ENCODE results near the gene ELAVL2.

The ELAVL2 gene

GRCh38 chr9:23721466-23721865 is 104.6 kb downstream of the ELAVL2 start:
- no peak for DNase-seq

GRCh38 chr9:23717505-23717904 is 108.5 kb downstream of the ELAVL2 start:
- no peak for DNase-seq

DNA sequence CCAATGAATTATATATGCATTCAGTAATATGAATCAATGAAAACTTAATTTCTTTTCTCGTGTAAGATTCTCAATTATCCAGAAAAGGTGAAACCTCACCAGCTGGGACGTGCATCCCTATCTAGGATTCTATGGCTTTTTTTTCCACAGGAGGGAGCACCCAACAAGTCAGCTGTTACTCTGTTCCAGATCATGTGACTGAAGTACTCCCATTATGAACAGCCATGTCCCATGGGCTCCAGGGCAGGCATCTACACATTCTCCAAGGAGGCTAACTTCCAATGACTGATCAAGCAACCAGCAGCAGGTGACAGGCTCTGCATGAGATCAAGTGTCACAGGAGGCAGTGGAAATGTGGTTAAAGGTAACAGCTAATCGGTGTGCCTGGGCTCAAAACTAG is 118.8 kb downstream of the ELAVL2 start:
- DNase-seq, result no peak

- DNase-seq, result no peak
Measured at GRCh38 chr9:23702311-23702922, 123.6 kb downstream of the ELAVL2 start.

DNA sequence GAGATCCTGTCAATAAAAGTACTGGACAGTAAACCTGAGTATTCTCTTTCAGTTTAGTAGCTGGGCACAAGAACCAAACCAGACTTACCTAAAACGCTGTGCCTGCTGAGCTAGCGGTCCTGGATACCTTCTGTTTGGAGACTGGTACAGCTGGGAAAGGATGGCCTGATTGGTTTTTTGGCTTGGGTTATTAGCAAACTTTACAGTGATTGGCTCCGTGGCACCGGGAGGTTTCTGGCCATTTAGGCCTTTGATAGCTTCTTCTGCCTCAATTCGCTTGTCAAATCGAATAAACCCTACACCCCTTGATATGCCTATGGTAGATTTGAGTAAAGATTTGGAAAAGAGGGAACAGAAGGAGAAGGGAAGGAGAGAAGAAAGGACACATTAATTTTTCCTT is 124.7 kb downstream of the ELAVL2 start:
- no peak for DNase-seq

- DNase-seq, result no peak
Measured at GRCh38 chr9:23700359-23700758, 125.7 kb downstream of the ELAVL2 start.

- no peak for DNase-seq
Measured at GRCh38 chr9:23698161-23698560, 127.9 kb downstream of the ELAVL2 start.

GRCh38 chr9:23695572-23695971 is 130.5 kb downstream of the ELAVL2 start:
- DNase-seq, result no peak

DNA sequence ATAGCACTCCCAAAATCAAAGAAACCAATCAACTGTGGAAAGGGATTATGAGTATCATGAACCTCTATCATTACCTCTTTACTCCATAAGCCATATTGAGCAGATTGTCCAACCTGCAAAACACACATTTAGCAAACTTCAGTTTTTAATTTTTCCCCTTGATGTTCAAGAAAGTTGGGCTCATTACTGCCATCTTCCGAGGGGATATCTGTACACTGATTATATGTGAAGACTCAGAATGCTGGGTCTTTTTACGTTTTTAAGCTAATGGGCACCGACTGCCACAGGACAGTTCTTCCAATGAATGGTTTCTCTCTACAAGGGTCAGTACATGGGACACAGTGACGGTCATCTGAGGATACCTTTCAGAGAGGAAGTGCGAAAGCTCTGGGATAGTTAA is 132.7 kb downstream of the ELAVL2 start:
- DNase-seq, result no peak

DNA sequence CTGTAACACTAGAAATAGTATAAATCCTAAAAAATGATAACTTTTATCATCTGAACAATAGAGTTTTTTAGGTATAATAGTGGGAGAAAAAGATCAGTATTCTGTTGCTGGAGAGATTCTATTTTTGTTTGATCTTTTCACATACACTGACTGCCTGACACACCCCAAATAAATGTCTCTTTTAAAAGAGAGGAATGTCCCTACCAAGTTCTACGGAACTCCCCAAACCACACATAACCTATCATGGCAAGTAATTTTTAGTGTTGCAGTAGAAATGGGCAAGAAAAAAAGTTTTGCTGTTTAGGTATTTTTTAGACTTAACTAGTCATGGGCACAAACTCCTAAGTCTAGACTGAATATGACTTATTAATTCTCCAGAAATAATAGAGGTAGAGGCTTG is 139.1 kb downstream of the ELAVL2 start:
- DNase-seq, result no peak

- DNase-seq, result no peak
Measured at GRCh38 chr9:23686257-23686656, 139.8 kb downstream of the ELAVL2 start.

DNA sequence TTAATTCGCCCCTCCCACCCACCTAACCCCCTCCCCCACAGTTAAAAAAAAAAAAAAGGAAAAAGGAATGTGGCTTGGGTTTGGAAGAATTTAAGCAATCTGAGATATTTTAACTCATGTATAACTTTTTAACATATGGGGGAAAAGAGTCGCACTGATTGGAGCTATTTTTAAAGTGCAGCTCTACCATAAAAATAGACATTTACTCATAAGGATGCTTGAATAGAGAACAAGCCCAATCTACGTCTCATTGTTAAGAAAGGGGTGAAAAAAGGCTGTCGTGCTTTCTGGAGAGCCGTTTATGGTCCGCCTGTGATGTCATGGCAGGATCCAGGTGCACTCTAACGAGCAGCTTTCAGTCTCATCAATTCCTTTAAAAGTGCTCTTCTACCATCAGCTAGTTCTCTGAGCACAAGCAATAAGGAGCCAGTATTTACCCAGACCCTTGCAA is 142.4 kb downstream of the ELAVL2 start:
- DNase-seq, result no peak

DNA sequence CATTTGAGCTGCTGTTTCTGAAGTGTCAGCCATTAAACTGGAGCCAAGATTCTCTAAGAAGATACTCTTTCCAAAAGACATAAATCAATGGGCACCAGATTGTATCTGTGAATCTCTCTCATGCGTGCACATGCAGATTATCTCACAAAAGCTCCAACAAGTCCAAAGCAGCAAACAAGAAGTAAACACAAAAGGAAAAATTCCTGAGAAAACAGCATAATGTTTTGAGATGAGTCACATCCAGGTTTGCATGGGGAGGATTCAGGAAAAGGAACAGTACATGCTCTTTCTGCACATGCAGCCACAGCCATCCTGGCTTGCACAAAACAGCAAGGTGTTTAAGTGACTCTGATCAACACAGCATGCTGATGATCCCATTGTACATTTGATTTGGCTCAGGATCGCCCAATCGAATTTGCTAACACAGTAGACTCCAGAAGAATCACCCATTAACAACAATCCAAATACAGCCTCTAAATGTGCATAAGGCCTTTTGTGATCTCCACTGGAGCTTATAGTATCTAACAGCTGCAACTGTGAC is 143.1 kb downstream of the ELAVL2 start:
- no peak for DNase-seq

GRCh38 chr9:23682352-23682751 is 143.7 kb downstream of the ELAVL2 start:
- DNase-seq, result no peak

GRCh38 chr9:23677446-23677845 is 148.6 kb downstream of the ELAVL2 start:
- no peak for DNase-seq

DNA sequence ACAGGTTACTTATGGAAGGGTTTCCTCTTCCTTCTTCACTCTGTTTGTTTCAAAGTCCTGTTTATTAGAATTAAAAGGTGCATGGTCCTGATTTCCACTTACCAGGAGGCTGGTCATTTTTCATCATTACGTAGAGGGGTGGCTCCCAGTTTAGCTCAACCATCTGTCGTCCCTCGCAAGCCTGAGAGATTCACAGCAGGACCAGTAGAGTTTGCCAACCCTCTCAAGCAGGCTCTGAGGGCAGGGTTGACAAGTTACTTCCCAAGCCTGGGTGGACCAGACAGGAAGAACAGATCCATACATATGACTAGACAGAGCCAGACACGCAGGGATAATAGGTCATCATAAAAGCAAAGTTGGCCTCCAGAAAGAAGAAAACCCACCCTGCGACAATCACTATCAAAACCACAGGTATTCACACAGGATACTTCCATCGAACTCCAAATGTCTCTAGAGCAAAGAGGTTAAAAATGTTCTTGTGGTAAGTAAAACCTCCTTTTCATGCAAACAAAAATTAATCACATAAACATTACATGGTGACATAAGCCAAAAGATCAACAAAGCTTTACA is 151.9 kb downstream of the ELAVL2 start:
- DNase-seq, result no peak

DNA sequence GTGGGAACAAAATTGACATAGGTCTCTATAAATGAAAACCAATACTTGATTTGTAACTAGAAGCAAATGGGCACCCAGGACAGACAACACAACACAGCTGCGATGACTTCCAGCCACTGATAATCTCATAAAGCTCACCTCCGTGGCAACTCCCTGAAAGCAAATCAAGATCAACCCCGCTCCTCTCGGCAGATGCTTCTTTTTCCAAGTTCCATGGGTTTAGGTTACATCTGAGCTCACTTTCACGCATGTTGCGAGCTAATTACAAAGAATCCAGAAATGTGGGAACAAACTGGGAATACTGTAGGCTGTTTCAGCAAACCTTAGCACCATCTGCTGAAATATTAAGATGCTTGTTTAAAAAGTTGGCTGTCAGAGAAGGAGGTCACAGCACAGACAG is 153.9 kb downstream of the ELAVL2 start:
- DNase-seq, result no peak

DNA sequence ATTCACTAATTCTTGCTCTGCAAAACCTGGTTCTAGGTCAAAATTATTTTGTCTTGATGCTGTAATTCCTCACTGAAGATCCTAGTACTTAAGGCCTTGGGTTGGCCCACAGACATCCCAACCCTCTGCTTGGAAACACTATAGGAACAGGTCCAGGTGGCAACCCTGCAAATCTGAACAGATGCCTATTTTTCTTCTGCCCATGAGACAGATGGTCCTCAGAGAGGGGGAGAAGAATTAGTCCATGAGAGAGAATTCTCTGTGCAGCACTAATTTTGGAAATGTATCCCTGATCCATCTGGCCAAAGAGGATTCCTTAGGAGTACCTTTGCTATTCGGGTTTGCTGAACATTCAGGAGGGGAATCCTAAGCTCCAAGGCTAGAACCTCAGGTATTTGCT is 156.3 kb downstream of the ELAVL2 start:
- DNase-seq, result no peak

GRCh38 chr9:23665635-23666034 is 160.4 kb downstream of the ELAVL2 start:
- DNase-seq, result no peak

- DNase-seq, result no peak
Measured at GRCh38 chr9:23665051-23665450, 161.0 kb downstream of the ELAVL2 start.

- DNase-seq, result no peak
Measured at GRCh38 chr9:23663946-23664345, 162.1 kb downstream of the ELAVL2 start.

GRCh38 chr9:23663536-23663935 is 162.5 kb downstream of the ELAVL2 start:
- DNase-seq, result no peak

DNA sequence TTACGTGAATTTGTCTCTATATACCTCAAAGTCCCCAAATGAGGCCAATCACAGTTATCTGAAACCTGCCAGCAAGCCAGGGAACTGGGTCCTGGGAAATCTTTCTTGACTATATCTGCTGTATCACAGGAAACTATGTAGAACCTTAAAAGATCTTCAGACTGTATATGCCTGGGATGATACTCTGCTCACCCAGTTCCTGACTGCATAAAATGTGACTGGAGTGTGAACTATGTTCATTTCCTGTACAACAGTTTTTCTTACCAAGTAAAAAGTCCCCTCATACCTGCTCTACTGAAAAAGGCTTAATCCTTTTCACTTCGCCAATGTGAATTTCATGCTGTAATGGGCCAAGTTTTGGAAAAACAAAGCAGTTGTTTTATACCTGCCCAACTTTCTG is 162.9 kb downstream of the ELAVL2 start:
- DNase-seq, result no peak

- DNase-seq, result no peak
Measured at GRCh38 chr9:23662320-23662719, 163.7 kb downstream of the ELAVL2 start.
